ENCODE results near the gene ASCC3.
"Not testable (repeated sequence)": the region's sequence is repeated elsewhere in the genome, so short reads cannot be mapped to it uniquely, and the experiment has no call there.

Gene ASCC3, protein sequence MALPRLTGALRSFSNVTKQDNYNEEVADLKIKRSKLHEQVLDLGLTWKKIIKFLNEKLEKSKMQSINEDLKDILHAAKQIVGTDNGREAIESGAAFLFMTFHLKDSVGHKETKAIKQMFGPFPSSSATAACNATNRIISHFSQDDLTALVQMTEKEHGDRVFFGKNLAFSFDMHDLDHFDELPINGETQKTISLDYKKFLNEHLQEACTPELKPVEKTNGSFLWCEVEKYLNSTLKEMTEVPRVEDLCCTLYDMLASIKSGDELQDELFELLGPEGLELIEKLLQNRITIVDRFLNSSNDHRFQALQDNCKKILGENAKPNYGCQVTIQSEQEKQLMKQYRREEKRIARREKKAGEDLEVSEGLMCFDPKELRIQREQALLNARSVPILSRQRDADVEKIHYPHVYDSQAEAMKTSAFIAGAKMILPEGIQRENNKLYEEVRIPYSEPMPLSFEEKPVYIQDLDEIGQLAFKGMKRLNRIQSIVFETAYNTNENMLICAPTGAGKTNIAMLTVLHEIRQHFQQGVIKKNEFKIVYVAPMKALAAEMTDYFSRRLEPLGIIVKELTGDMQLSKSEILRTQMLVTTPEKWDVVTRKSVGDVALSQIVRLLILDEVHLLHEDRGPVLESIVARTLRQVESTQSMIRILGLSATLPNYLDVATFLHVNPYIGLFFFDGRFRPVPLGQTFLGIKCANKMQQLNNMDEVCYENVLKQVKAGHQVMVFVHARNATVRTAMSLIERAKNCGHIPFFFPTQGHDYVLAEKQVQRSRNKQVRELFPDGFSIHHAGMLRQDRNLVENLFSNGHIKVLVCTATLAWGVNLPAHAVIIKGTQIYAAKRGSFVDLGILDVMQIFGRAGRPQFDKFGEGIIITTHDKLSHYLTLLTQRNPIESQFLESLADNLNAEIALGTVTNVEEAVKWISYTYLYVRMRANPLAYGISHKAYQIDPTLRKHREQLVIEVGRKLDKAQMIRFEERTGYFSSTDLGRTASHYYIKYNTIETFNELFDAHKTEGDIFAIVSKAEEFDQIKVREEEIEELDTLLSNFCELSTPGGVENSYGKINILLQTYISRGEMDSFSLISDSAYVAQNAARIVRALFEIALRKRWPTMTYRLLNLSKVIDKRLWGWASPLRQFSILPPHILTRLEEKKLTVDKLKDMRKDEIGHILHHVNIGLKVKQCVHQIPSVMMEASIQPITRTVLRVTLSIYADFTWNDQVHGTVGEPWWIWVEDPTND (N-terminal part only)

DNA sequence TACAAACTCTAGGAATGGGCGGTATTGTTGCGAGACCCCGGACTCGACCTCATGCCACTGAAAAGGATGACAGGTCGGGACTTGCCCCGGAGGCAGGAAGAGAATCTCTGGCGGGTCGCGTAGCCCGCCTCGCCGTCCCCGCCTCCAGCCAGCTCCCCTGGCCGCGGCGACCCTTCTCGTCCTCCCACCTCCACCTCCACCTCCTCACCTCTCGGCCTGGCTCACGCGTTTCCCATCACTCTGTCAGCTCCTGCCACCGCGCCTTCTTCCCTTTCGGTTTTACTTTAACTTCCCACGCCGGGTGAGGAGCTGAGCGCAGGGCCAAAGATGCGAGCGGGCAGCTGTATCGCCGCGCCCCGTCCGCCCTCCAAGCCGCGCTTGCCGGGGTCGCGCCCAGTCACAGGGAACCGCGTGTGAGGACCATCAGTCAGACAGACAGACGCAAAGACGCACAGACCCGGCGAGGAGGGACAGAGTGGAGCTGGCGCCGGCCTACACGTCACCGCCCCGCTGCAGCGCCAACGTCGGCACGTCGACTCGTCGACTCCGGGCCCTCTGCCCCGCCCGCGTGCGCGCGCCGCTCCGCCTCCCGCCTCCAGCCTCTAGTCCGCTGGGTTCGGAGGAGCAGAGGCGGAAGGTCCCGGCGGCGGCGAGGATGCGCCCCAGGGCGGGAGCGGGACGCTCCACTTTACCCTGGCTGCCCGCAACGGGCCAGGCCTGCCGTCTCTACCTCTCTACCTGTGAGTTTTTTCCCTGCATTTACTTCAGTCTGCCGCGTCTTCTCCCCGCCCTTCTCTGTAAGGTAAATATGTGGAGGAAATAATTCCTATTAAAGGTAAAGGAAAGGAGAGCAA lies at the start of gene ASCC3:
TSS of gene ASCC3 (minus strand) at position 477 of the 854 bp plus-strand sequence. CDS start 13,332 bp downstream, outside the sequence.
- DNase-seq: peak; percentile 80

DNA sequence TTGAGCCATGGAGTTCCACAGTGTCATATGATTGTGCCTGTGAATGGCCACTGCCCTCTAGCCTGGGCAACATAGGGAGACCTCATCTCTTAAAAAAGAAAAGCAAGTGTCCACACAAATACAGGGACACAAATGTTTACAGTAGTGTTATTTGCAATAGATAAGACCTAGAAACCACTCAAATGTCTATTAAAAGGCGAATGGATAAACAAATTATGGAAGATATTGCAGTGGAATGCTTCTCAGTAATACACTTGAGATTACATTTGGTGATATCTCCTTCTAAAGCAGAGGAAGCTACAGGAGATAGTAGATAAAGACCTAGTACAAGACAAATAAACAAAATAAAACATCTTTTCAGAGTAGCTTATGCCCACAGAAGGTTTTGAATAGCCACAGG lies 44.6 kb upstream of the ASCC3 start:
- no peak for DNase-seq

DNA sequence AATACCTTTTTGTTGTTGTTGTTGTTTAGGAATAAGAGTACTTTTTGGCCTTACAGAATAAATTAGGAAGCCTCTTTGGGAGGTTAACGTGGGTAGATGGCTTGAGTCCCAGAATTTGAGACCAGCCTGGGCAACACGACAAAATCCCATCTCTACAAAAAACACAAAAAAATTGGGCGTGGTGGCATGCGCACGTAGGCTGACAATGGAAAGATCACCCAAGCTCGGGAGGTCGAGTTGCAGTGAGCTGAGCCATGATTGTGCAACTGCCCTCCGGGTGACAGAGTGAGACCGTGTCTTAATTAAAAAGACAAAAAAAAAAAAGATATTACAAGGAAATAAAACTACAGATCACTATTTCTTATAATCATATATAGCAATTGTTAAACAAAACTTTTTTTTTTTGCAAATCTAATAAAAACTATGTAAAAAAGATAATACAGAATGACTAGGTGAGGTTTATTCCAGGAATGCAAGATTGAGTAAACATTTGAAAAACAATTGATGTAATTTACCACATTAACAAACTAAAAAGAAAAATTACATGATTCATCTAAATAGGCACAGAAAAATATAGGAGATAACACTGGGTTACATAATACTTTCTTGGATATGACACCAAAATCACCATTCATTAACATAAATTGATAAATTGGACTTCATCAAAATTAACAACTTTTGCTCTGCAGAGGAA lies 43.6 kb upstream of the ASCC3 start:
- no peak for DNase-seq

DNA sequence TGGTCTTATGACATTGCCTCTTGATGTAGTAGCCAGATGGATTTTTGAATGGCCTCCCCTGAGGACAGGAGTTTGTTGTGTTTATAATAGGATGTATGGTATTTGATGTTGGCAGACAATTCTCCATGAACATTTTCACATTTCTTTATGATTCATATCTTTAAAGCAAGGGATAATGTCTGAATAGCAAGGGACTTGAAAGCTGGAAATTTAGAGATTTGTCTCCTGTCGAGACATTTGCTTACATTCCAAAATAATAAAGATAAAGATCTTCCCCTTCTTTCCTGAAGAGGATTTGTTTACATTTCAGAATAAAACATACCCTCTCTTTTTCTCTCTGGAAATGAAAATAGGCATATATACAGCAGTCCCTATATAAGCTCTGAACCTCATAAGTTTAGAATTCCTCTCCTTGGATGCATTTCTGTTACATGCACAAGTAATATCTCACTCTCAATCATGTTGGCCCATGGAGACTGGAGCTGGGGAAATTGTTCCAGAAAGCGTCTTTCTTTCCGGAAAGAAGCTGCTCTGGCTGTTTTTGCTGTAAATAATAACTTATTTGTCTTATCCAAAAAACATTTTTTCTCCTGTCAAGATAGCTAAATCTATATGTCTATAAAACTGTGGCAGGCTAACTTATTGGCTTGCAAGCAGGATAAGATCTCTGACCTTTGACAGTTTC lies 42.5 kb upstream of the ASCC3 start:
- no peak for DNase-seq

DNA sequence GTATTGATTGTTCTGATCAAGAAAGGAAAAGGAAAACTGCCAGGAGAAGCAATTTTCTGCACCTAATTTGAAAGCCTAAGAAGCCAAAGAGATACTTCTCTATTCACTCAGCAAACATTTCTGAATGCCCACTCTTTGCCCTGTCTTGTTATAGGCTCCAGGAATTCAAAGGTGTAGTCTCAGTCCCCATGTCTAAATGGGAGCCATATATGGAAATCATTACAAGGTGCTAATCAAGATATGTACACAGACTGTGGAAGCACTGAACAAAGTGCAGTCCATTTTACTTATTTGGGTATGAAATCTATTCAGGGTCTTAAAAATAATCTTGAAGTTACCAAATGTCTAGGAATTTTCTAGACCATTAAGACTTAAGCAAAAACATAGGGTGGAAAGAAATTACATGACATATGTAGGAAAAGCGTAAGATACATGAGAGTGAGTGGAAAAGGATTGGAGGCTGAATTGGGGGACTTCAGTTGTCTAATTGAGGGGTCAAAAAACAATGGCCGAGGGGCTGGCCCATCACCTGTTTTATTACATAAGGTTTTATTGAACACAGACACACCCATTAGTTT lies 39.0 kb upstream of the ASCC3 start:
- DNase-seq: no peak

DNA sequence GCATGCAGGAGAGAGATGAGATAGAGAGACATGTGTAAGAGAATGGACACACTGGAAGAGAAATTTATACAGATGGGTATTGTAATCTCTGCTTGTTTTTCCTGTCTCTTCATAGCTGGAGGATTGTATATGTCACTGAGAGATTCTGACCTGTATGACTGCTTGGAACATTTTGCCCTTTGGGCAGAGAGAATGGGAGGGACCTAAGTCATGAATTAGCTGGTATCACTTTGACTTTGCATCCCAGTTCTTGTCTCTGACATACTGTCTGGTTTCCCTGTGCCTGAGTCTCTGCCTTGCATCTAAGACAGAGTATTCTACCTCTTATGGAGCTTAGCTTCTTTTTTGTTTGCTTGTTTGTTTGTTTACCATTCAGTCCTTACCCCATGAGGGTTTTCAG lies 37.0 kb upstream of the ASCC3 start:
- DNase-seq: no peak

DNA sequence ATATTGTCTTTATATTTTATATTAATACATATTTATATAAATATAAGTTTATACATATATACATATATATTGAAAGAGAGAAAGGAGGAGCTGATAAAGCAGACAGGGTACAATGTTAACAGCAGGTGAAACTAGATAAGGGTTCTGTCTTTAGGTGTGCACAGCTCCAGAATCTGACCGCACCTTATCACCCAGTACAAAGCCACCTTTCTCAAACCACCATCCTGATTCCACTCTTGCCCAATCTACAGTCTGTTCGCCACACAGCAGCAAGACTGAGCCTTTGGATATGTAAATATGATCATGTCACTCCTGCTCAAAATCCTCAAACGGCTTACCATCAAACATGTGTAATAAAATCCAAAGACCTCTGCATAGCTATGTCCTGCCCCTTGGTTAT lies 34.7 kb upstream of the ASCC3 start:
- no peak for DNase-seq

DNA sequence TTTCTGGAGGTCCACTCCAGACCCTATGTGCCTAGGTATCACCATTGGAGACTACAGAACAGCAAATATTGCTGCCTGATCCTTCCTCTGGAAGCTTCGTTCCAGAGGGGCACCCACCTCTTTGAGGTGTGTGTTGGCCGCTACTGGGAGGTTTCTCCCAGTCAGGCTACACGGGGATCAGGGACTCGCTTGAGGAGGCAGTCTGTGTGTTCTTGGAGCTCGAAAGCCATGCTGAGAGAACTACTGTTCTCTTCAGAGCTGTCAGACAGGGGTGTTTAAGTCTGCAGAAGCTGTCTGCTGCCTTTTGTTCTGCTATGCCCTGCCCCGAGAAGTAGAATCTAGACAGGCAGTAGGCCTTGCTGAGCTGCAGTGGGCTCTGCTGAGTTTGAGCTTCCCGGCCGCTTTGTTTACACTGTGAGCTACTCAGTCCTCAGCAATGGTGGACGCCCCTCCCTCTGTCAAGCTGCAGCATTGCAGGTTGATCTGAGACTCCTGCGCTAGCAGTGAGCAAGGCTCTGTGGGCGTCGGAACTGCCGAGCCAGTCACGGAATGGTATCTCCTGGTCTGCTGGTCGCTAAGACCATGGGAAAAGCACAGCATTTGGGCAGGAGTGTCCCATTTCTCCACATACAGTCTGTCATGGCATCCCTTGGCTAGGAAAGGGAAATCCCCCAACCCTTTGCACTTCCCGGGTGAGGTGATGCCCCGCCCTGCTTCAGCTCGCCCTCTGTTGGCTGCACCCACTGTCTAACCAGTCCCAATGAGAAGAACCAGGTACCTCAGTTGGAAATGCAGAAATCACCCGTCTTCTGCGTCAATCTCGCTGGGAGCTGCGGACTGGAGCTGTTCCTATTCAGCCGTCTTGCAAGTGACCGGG lies 32.5 kb upstream of the ASCC3 start:
- no peak for DNase-seq

DNA sequence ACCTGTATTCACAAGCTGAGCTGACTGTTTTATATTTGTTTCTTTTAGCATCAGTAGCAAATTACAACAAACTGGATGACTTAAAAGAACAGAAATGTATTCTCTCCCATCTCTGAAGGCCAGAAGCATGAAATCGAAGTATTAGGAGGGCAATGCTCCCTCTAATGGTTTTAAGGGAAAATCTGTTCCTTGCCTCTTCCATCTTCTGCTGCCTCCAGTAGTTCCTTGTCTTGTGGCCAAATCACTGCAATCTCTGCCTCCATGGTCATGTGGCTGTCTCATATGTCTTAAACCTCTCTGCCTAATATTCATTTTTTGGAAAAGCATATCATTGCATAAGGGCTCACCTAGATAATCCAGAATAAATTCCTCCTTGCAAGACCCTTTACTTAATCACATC lies 25.2 kb upstream of the ASCC3 start:
- no peak for DNase-seq

DNA sequence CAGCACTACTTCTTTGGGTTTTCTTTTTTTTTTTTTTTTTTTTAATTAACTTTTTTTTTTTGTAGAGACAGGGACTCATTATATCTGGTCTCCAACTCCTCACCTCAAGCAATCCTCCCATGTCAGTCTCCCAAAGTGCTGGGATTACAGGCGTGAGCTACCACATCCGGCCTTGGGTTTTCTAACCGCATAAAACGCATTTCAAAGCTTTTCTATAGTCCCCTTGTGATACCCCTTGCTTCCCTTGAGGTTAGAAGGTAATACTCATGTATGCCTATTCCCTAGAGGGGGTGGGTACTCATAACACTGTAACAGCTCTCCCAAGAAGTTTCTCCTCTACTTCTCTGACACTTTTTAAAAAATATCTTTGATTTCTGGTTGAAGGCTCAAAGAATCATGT lies 23.9 kb upstream of the ASCC3 start:
- no peak for DNase-seq

DNA sequence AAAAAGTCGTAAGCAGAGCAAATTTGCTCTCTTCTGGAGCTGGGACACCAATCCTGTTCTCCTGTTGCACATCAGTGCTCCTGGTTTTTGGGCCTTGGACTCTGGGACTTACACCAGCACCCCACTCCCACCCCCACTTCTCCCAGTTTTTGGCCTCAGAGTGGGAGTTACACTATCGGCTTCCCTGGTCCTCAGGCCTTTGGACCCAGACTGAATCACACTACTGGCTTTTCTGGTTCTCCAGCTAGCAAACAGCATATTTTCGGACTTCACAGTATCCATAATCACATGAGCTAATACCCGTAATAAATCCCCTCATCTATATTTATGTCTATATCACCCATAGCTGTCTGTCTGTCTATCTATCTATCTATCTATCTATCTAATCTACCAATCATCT lies 23.2 kb upstream of the ASCC3 start:
- DNase-seq: no peak

DNA sequence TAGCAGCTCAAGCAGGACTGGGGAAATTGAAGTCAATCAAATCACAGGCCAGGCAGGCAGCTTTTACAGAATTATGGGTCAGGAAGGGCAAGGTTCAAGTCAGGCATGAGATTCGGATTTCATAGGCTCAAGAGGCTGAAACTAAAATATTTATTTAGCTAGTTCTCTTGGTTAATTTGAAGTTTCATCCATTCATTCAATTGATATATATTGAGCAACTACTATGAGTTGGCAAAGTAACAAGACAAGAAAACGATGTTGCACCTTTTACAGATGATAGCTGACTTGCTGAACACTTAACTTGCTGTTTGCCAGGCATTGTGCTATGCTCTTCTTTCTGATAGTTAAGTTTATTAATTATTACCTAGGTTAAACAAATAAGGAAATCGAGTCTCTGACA lies 20.5 kb upstream of the ASCC3 start:
- no peak for DNase-seq

DNA sequence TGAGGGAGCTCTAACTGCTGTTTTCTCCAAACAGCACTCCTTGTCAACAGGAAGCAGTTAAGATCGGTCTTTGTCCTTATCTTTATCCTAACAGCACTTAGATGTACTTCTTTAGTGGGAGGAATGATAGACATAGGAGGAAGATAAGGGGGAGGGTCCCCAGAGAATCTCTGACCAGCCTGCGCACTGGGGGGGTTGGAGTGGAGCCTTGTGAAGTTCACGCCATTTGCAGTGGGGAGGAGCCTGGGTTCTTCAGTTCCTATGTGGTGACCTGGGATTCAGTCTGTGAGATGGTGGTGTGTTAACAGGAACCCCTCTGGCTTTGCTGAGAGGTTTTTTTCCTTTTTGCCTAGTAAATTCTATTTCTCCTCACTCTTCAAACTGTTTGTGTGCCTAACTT lies 18.1 kb upstream of the ASCC3 start:
- DNase-seq: no peak

DNA sequence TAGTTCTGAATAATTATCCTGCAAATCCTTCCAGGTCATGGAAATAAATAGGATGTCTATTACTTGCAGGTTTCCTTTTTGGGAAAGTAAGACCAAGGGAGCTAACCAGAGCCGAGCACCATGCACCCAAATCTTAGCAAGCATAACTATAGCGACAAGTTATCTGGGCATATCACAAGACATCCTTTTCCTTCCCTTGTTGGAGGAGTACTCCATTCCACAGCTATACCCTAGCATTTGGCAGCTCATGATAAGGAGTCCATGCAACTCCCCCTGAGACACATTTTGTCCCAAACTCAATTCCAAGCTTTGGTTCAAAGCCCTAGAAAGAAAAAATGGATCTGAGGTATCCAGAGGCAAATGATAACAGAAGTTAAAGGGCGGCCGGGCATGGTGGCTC lies 16.5 kb upstream of the ASCC3 start:
- DNase-seq: no peak

DNA sequence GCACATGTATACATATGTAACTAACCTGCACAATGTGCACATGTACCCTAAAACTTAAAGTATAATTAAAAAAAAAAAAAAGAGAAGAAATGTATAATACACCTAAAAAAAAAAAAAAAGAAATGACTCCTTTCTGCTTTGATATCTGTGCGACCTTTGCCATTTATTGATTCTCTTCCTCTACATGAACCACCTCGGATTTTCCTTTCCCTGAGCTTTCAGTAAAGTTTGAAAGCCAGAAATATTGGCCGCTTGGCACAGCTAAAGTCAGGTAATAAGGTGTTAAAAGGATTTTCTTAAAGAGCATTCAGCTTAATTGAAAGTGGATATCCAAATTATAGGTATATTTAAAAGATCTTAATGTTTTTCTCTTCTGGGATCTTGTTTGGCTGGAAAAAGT lies 12.6 kb upstream of the ASCC3 start:
- no peak for DNase-seq

DNA sequence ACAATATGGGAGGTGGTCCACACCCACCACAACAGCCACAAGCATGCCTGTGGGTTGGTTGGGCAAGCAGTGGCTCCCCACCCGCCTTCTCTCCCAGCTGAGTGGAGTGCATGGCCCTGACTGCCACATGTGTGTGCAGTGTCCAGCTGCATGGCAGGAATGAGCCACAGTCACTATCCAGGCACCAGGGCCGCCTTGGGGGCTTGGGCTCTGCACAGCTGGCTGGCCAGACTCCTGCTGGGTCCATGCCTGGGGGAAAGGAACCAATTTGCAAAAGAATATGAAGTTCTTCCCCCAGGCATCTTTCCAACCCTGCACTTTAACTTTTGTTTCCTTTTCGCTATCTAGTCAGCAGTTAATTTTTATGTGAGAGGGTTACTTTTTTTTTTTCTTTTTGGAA lies 11.6 kb upstream of the ASCC3 start:
- no peak for DNase-seq

DNA sequence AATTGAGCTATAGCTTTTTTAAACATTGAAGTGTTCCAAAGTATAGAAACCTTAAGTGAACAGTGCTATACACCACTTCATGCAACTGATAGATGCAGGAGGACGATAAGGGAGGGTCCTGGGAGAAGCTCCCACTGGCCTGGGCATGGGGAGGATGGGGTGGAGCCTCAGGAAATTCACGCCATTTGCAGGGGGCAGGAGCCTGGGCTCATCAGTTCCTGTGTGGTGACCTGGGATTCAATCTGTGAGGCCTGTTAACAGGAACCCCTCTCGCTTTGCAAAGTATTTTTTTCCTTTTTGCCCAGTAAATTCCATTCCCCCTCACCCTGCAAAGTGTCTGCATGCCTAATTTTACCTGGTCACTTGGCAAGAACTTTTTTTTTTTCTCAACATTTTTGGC lies 11.0 kb upstream of the ASCC3 start:
- no peak for DNase-seq

DNA sequence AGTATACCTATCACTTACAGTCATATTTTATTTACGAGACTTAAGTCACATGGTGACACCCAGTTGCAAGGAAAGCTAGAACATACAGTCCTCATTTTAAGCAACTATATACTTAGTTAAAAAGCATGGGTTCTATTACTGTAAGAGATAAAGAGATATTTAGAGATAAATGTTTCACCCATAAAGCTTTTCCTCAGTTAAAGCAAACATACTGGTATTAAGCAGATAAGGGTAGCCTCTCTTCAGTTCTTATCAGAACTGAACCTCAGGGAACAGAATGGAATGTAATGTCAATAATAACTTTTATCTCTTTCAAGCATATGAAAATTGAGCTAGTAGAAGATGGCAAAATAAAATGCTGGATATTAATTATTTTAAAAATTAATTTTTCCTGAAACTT lies 9.9 kb upstream of the ASCC3 start:
- no peak for DNase-seq

DNA sequence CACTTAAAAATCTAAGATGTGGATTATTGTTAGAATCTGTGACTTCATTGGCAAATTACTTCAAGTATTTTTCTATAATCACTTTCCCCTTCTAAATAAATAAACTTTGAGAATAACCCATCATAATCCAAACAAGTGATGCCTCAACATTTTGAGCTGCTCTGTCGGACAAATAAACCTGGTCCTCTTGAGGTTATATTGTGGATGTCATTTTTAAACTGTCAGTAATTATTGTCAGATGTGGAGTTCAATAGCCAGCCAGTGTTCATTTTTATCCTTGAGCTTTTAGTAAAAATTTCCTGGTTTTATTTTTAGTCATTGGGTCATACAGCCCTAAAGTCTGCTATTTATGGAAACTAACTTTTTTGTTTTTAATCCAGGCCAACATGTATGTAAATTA lies 9.5 kb upstream of the ASCC3 start:
- not testable (repeated sequence) for DNase-seq

DNA sequence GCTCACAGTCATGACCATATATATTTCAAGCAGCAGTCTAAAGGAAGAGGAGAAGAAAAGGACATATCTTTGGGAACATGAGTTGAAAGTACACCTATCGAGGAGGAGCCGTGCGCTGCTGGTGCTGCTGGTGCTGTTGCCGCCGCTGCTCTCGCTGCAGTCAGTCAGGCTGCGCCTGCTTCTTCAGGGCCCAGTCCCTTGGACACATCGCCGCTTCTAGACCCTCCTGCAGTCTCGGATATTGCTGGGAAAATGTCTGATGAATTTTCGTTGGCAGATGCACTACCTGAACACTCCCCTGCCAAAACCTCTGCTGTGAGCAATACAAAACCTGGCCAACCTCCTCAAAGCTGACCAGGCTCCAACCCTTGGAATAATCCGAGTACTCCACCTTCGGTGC lies 8.2 kb upstream of the ASCC3 start:
- DNase-seq: no peak

All from SHP77 treated with DMSO at 0.1 percent for 48 hours (cell line).